ENCODE results near the gene CTDSPL.
"Not testable (repeated sequence)": the region's sequence is repeated elsewhere in the genome, so short reads cannot be mapped to it uniquely, and the experiment has no call there.

CTDSPL gene

DNA sequence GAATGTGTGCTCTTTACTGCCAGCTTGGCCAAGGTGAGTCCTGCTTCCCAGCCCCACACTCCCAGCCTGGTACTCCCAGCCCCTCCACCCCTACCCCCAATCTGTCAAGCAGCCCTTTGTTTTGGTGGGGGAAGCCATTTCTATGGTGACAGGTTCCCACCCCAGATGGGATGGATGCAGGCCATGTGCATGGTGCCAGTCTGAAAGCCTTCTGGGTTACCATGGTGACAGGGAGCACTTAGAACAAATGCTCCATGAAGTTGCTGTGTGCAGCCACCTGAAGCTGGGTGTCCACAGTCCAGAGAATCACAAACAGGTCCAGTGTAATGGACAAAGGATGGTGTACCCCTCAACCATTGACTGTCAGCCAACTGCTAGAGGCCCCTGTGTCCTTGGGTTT lies 109.8 kb downstream of the CTDSPL start:
- H3K36me3 Mint-ChIP-seq, result no peaks in the 10 kb centered on the region
- H3K27me3 Mint-ChIP-seq, result no peaks in the 10 kb centered on the region
- H3K4me1 Mint-ChIP-seq, result peaks cover 4% of the 10 kb centered on the region
- H3K4me3 Mint-ChIP-seq, result no peak overlapping the region
- H3K27ac Mint-ChIP-seq, result no peak overlapping the region
- H3K9me3 Mint-ChIP-seq, result no peaks in the 10 kb centered on the region

DNA sequence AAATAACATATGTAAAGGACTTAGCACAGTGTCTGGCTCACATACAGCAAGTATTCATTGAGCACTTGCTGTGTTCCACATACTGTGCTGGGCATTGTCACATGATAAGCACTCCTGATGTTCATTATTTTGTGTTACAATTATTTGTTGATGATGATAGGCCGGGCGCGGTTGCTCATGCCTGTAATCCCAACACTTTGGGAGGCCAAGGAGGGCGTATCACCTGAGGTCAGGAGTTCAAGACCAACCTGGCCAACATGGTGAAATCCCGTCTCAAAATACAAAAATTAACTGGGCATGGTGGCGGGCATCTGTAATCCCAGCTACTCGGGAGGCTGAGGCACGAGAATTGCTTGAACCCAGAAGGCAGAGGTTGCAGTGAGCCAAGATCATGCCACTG lies 110.4 kb downstream of the CTDSPL start:
- H3K4me1 Mint-ChIP-seq, H3K9me3 Mint-ChIP-seq, H3K27ac Mint-ChIP-seq, H3K4me3 Mint-ChIP-seq, H3K36me3 Mint-ChIP-seq, H3K27me3 Mint-ChIP-seq: not testable (repeated sequence)

DNA sequence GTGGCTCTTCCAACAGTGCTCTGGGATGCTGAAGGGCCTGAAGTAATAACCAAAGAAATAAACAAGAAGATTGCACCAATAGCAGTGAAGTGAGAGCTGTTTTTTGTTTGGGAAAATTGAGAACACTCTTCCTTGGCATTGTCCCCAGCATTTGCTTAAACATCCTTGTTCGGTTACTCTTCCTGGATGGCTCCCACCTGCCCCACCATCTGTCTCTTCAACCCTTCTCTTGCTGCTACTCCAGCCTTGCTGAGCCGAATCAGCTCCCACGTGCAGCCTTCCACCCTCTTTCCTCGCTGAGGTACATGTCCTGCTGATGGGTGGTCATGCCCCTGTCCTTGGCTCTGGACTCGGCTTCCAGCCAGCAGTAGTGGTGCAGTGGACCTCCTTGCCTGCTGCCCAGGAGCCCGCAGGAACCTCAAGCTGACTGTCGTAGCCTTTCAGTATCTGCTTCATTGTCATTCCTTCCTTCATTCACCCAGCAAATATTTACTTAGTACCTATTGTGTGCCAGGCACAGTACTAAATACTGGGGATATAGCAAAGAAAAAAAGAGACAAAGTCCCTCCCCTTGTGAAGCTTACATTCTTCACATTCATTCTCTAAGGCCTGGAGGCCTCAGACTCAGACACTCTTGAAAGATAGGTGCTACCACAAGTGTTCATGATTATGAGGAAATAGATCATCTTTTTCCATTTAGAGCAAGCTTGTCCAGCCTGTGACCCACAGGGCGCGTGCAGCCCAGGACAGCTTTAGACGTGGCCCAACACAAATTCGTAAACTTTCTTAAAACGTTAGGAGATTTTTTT lies 111.8 kb downstream of the CTDSPL start:
- no peaks in the 10 kb centered on the region for H3K9me3 Mint-ChIP-seq
- H3K4me3 Mint-ChIP-seq, result no peak overlapping the region
- H3K4me1 Mint-ChIP-seq, result peaks cover 4% of the 10 kb centered on the region
- H3K27me3 Mint-ChIP-seq, result no peaks in the 10 kb centered on the region
- no peak overlapping the region for H3K27ac Mint-ChIP-seq
- H3K36me3 Mint-ChIP-seq, result no peaks in the 10 kb centered on the region

DNA sequence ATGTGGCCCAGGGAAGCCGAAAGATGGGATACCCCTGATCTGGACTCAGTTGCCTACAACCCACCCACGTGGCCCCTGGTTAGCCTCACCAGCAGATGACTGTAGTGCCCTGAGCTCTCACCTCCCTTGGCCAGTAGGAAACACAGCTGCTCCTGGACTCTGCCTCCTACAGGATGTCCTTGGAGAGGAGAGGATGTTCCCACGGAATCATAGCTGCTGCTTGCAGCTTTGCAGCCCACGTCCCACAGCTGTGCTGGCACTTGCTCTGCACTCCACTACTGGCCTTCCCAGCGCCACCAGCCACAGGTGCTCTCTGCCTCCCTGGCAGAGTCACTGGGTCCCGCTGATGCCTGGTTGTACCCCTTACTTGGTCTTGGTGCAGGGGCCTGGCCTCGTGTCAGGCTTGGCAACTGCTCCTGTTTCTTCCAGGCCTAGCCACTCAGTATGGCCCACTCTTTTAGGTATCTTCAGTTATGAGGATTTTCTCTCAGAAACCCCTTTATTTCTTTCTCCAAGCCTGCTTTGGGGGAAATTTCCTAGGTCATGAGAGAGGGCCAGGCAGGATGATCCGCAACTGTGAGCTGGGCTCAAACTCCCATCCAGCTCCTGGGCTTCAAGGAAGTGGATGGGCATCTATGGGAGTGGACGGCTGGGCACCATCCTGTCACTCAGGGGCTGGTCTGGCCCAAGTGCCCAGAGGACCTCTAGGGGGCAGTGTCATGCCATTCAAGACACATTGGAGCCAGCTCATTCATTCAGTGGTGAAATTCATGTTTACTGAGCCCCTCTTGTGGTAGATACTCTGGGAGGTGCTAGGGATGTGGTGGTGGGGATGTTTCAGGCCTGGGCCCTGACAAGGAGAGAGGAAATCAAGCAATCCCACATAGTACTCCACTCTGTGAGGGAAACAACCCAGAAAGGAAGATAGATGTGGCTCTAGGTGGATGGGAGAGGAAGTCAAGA lies 112.7 kb downstream of the CTDSPL start:
- Mint-ChIP-seq H3K36me3 (no peaks in the 10 kb centered on the region), H3K9me3 (no peaks in the 10 kb centered on the region), H3K27ac (no peak overlapping the region), H3K27me3 (no peaks in the 10 kb centered on the region), H3K4me3 (no peak overlapping the region), H3K4me1 (peaks cover 4% of the 10 kb centered on the region)

DNA sequence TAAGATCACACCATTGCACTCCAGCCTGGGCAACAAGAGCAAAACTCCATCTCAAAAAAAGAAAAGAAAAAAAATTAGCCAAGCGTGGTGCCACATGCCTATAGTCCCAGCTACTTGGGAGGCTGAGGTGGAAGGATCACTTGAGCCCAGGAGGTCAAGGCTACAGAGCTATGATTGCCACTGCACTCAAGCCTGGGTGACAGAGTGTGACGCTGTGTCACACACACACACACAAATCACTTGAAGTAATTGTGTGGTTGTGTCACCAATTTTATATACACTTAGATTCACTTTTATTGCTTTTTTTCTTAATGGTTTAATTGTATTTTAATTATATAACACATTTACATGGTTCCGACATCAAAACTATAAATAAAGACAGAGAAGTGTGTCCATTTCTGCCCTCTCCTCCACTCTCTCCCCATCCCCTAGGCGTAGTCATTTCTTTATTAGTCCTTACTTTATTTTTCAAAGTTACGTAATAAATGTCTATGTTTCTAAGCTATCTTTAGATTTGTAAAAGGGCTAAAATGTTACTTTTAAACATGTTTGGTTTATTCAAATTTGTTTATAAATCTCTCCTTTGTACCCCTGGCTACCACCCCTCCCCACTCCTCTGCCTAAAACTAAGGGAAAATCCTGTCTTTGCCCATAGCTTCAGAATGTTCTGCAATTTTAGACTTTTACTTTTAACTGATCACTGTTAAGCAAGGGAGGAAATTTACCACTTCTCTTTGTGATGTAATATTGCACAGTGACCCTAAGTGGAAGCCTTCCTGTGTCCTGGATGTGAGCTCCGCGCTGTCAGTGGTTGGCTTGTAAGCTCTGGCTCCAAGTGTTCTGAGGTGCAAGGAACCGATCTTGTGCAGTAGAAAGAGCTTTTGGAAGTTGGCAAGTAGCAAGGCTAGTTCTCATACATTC lies 118.1 kb downstream of the CTDSPL start:
- H3K36me3 Mint-ChIP-seq, result no peaks in the 10 kb centered on the region
- no peaks in the 10 kb centered on the region for H3K27me3 Mint-ChIP-seq
- H3K4me3 Mint-ChIP-seq, result no peak overlapping the region
- H3K9me3 Mint-ChIP-seq, result no peaks in the 10 kb centered on the region
- H3K4me1 Mint-ChIP-seq, result peaks cover 1% of the 10 kb centered on the region
- no peak overlapping the region for H3K27ac Mint-ChIP-seq

DNA sequence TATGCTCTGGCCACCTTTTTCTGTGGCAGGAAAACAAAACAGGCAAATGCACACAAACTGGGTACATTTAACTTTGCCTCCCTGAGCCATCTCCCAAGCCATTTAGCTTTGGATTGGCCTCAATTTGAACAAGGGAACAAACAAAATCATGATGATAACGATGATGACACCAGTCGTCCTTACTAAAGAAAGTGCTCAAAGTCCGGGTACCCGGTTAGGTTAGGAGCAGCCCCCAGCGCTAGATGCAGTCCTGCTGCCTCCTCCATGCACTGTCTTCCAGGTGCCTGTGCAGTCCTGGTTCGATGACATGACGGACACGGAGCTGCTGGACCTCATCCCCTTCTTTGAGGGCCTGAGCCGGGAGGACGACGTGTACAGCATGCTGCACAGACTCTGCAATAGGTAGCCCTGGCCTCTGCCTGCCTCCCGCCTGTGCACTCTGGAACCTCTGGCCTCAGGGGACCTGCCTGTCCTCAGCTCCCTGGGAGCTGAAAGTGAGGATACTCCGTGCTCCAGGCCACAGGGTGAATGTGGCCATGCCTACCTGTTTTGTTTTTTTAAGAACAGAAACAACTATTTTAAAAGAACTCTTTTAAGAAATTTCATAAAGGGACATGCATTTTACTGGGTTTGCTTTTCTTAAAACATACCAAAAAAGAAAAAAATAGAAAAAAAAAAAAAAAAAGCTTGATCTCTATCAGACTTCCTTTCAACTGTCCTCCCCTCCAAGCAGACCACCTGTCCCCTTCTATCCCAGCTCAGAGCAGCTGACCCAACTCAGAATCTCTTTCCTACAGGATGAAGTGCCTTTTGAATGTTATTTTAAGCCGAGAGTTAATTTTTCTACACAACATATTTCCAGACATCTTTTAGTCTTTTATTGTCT lies 119.0 kb downstream of the CTDSPL start:
- H3K36me3 Mint-ChIP-seq, result no peaks in the 10 kb centered on the region
- H3K27ac Mint-ChIP-seq, result no peak overlapping the region
- H3K4me3 Mint-ChIP-seq, result no peak overlapping the region
- H3K27me3 Mint-ChIP-seq, result no peaks in the 10 kb centered on the region
- no peaks in the 10 kb centered on the region for H3K9me3 Mint-ChIP-seq
- H3K4me1 Mint-ChIP-seq, result no peaks in the 10 kb centered on the region

DNA sequence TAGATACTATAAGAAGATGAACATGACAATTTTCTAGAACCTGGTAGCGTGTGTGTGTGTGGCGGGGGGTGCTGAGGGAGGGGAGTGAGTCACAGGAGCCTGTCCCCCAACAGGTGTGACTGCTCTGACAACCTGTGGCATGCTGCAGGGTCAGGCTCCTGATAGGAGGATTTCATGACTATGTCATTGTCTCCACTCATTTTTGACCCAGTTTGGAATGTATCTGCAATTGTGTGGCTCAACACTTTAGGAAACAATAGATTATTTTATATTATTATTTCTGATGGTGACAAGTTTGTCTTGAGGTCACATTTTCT lies 119.6 kb downstream of the CTDSPL start:
- H3K4me1 Mint-ChIP-seq, result no peaks in the 10 kb centered on the region
- no peaks in the 10 kb centered on the region for H3K27me3 Mint-ChIP-seq
- no peak overlapping the region for H3K4me3 Mint-ChIP-seq
- no peaks in the 10 kb centered on the region for H3K36me3 Mint-ChIP-seq
- H3K27ac Mint-ChIP-seq, result no peak overlapping the region
- H3K9me3 Mint-ChIP-seq, result no peaks in the 10 kb centered on the region

DNA sequence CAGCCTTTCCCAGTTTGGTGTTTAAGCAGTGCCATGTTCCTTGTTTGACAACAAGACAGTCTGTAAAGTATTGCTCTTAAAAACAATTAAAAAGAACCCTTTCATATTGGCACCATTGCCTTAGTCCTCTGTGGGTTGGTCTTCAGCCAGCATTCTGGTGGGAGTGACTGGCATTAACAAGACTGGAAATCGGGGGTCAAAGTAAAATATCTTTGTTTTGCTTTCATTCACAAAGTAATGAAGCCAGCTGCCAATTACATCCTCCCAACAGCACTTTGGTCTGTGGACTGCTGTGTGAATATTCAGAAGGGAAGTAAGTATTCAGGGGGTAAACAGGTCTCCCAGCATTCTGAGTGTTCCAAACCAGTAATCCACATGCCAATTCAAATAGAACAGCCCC lies 120.7 kb downstream of the CTDSPL start:
- no peak overlapping the region for H3K27ac Mint-ChIP-seq
- H3K4me3 Mint-ChIP-seq, result no peak overlapping the region
- no peaks in the 10 kb centered on the region for H3K4me1 Mint-ChIP-seq
- no peaks in the 10 kb centered on the region for H3K27me3 Mint-ChIP-seq
- H3K9me3 Mint-ChIP-seq, result no peaks in the 10 kb centered on the region
- H3K36me3 Mint-ChIP-seq, result no peaks in the 10 kb centered on the region

DNA sequence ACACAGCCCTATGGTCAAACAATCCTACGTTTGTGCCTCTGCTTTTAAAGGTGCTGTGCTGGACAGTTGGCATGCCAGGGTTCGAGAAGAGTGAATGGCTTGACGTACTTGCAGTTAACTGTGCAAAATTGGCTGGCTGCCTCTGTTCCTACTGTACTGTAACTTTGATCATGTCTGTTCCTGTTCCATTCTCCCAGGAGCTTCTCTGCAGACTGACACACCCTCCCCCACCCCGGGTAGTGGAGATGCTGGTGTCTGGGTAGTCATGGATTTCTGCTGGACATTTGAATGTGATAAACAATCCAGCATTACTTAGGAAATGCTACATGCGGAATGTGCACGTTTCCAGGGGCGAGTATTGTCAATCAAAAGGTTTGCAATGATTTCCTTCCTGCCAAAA lies 122.4 kb downstream of the CTDSPL start:
- H3K27me3 Mint-ChIP-seq, result no peaks in the 10 kb centered on the region
- H3K27ac Mint-ChIP-seq, result no peak overlapping the region
- H3K4me3 Mint-ChIP-seq, result no peak overlapping the region
- H3K4me1 Mint-ChIP-seq, result no peaks in the 10 kb centered on the region
- no peaks in the 10 kb centered on the region for H3K9me3 Mint-ChIP-seq
- no peaks in the 10 kb centered on the region for H3K36me3 Mint-ChIP-seq

DNA sequence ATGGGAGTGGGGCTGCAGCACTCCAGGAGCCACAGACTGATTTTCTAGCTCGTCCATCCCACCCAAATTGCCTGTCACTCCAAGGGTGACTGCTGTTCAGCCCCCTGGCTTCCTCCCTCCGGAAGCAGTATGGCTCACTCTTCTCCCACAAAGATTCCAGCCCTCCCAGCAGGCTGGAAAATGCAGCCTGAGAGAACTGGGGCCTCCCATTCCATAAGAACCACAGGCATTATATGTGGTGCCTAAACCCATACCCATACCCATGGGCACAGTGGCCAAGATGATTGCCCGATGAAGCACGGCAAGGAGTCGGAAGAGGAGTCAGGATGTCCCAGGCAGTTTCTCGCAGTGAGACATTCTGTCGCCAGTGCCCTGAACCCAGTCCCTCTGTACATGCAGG lies 122.9 kb downstream of the CTDSPL start:
- no peak overlapping the region for H3K27ac Mint-ChIP-seq
- no peak overlapping the region for H3K4me3 Mint-ChIP-seq
- no peaks in the 10 kb centered on the region for H3K36me3 Mint-ChIP-seq
- H3K9me3 Mint-ChIP-seq, result no peaks in the 10 kb centered on the region
- H3K4me1 Mint-ChIP-seq, result no peaks in the 10 kb centered on the region
- H3K27me3 Mint-ChIP-seq, result no peaks in the 10 kb centered on the region

DNA sequence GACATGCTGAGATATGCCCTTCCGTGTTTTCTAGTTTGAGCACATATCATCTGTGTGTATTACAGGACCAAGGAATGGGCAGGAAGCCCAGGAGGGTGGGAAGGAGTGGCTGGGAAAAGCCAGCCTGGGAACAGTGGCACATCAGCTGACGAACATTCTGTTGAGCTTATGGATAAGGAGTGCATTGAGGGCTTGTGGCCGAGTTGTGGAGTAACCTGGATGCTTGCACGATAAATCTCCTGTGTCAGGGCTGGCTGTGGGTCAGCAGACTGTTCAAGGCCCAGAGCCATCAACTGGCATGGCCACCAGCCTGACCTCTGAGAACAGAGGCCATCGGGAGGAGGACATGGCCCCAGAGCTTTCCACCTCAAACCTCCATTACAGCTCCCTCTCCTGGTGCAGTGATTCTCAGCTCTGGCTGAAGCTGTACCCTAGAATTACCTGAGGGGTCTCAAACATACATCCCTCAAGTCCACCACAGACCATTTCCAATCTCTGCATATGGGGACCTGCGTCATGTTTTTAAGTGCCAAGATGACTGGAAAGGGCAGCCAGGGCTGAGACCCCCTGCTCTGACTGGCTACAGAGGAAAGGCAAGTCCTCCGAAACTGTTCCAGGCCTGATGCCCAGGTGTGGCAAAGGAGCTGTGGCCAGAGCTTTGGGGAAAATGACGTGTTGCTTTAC lies 124.1 kb downstream of the CTDSPL start:
- Mint-ChIP-seq H3K4me1 (no peaks in the 10 kb centered on the region), H3K27ac (no peak overlapping the region), H3K27me3 (no peaks in the 10 kb centered on the region), H3K4me3 (no peak overlapping the region), H3K9me3 (no peaks in the 10 kb centered on the region), H3K36me3 (no peaks in the 10 kb centered on the region)

DNA sequence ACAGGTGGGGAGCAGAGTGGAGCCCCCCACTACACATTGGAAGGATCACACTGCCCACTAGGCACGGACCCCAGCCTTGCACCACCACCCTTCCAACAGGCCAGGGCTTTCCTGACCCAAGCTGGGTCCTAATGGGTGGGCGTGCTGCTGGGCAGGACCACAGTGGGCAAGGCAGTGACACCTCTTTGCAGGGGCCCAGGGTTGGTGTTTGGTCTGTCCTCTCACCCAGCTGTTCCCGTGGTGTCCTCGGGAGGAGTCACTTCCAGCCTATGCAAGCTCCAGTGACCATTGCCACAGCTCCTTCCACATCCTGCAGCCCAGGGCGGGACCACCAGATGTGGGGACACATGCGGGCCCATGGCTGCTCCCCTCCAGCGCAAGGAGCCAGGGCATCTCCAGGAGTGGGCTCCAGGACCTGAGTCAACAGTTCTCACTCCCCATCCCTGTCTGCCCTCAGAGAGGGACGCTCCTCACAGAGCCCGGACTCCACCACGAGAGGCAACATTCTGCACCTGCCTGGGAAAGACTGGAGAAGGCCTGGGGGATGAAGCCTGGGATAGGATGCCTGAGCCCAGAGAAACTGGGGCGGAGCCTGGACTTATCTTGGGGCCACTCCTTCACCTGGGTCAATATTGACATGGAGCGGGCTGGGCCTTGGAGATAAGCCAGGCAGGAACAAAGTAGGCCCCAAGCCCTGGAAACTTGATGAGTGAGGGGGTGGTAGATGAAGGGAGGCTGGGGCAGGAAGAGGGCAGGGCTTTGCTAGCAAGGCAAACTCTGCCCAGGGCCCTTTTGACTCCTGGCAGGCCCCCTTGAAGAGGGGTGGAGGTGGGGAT lies 125.0 kb downstream of the CTDSPL start:
- Mint-ChIP-seq H3K27me3 (no peaks in the 10 kb centered on the region), H3K36me3 (no peaks in the 10 kb centered on the region), H3K4me1 (no peaks in the 10 kb centered on the region), H3K27ac (no peak overlapping the region), H3K4me3 (no peak overlapping the region), H3K9me3 (no peaks in the 10 kb centered on the region)

DNA sequence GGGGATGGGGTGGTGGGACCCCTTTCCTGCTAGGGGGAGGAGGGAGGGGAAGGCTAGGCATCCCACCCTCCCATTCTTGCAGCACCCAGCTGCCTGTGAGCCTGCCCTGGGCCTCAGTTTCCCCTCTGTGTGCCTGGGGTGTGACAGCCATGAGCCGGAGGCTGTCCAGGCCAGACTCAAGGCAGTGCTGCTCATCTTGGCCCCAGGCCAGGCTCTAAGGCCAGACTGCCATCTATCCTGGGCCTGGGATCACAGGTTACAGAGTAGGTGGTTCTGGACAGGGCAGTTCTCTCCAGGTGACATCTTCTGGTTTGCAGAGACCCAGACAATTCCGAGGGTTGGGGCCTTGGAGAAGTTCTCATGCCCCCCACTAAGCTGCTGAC lies 125.6 kb downstream of the CTDSPL start:
- Mint-ChIP-seq H3K4me1 (no peaks in the 10 kb centered on the region), H3K27me3 (no peaks in the 10 kb centered on the region), H3K9me3 (no peaks in the 10 kb centered on the region), H3K36me3 (no peaks in the 10 kb centered on the region), H3K4me3 (no peak overlapping the region), H3K27ac (no peak overlapping the region)

DNA sequence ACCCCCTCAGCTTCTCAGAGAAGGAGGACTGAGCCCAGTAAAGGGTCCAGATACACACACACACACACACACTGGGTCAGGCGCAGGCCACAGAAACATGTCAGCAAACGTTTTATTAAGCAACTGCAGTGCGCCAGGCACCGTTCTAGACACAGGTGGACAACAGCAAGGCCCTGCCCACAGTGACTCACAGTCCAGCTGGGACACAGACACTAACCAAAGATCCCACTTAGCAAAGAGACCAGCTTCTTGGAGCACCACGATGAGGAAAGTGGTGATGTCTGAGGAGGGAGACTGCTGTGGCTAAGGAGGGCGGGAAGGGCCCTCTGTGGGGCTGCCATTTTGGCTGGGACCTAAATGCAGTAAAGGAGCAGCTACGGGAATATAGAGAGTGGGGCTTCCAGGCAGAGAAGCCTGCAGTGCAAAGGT lies 126.1 kb downstream of the CTDSPL start:
- H3K36me3 Mint-ChIP-seq, result no peaks in the 10 kb centered on the region
- H3K4me3 Mint-ChIP-seq, result no peak overlapping the region
- H3K27ac Mint-ChIP-seq, result no peak overlapping the region
- no peaks in the 10 kb centered on the region for H3K4me1 Mint-ChIP-seq
- no peaks in the 10 kb centered on the region for H3K27me3 Mint-ChIP-seq
- H3K9me3 Mint-ChIP-seq, result no peaks in the 10 kb centered on the region
